Measurements from ENCODE around the gene CACNA2D3. TPM values are rescaled to one million over a fixed set of nuclear protein-coding genes. Genes with fewer than 3 reads are reported as not detected.

The CACNA2D3 gene
- total and polyA plus RNA-seq, 4 donors, result 0.06 to 0.37 (median 0.08) TPM; not detected in 1

- TF ChIP-seq CTCF (IDR thresholded peaks at IDR 0.05; ENCODE audit: low read depth, low read length, missing input control), result no peak
- TF ChIP-seq HNF4A (conservative IDR thresholded peaks at IDR 0.05), result no peak
- TF ChIP-seq JUND (IDR thresholded peaks at IDR 0.05), result no peak
Observed at GRCh38 chr3:54777141-54777540, 654.8 kb downstream of the CACNA2D3 start (continued).

- H3K9me3 ChIP-seq (ENCODE audit: control insufficient read depth in 4 of 4, low read length in 3 of 4), result no peaks in the 10 kb centered on the region
- H3K27ac ChIP-seq (ENCODE audit: low read depth in 1 of 2, low read length in 2 of 2), result no peak overlapping the region
- DNase-seq (ENCODE audit: low spot score), result no peak
- no peak overlapping the region for H3K4me3 ChIP-seq (ENCODE audit: low read depth in 1 of 3, low read length in 3 of 3)
- no peak for TF ChIP-seq HNF4G (IDR thresholded peaks at IDR 0.05)
- TF ChIP-seq SP1 (IDR thresholded peaks at IDR 0.05), result no peak
- no peak for TF ChIP-seq NR2F2 (IDR thresholded peaks at IDR 0.05)
- TF ChIP-seq REST (IDR thresholded peaks at IDR 0.05), result no peak
- no peak for TF ChIP-seq TAF1 (conservative IDR thresholded peaks at IDR 0.05)
- no peak for TF ChIP-seq CTCF (IDR thresholded peaks at IDR 0.05; ENCODE audit: low read depth, low read length, missing input control)
- TF ChIP-seq RAD21 (IDR thresholded peaks at IDR 0.05), result no peak
- TF ChIP-seq HNF4A (conservative IDR thresholded peaks at IDR 0.05), result no peak
- TF ChIP-seq YY1 (IDR thresholded peaks at IDR 0.05), result no peak
- no peak for TF ChIP-seq ATF3 (IDR thresholded peaks at IDR 0.05)
- TF ChIP-seq FOXA1 (IDR thresholded peaks at IDR 0.05), result no peak
- TF ChIP-seq EGR1 (IDR thresholded peaks at IDR 0.05; ENCODE audit: low read depth in 2 of 2), result no peak
- TF ChIP-seq FOXA2 (IDR thresholded peaks at IDR 0.05), result no peak
- no peak for TF ChIP-seq RXRA (IDR thresholded peaks at IDR 0.05)
- no peak for TF ChIP-seq ZBTB33 (IDR thresholded peaks at IDR 0.05)
- no peak for TF ChIP-seq MAX (IDR thresholded peaks at IDR 0.05)
- TF ChIP-seq GABPA (IDR thresholded peaks at IDR 0.05 in 1 of 2, conservative IDR thresholded peaks at IDR 0.05 in 1 of 2), result no peak
- TF ChIP-seq JUND (IDR thresholded peaks at IDR 0.05), result no peak
- no peaks in the 10 kb centered on the region for H3K36me3 ChIP-seq (ENCODE audit: control insufficient read depth in 4 of 4, insufficient read depth in 3 of 4, low read depth in 1 of 4, low read length in 3 of 4)
- no peaks in the 10 kb centered on the region for H3K4me1 ChIP-seq (ENCODE audit: control insufficient read depth in 4 of 4, insufficient read depth in 4 of 4, low read length in 3 of 4)
- H3K9ac ChIP-seq (ENCODE audit: low read depth in 1 of 2, low read length in 2 of 2), result no peak overlapping the region
- H3K27me3 ChIP-seq (ENCODE audit: control insufficient read depth in 4 of 4, insufficient read depth in 4 of 4, low read length in 3 of 4), result no peaks in the 10 kb centered on the region
Observed at GRCh38 chr3:54780336-54780735, 658.0 kb downstream of the CACNA2D3 start.
